Stimulated activated naive CD8-positive, alpha-beta T cell treated with anti-CD3 and anti-CD28 coated beads, Interleukin-15, Interleukin-2, amounts not matched to agents 100 ng/mL and 50 ng/mL, for 24 hours (primary cell): Measurements from ENCODE around the gene COL6A1.
"Not testable (repeated sequence)": the region's sequence is repeated elsewhere in the genome, so short reads cannot be mapped to it uniquely, and the experiment has no call there.

Experiments
- H3K27ac Mint-ChIP-seq: one replicate; pipeline ENCODE4 v1.8.0; 2021; ENCODE audit warnings: mild to moderate bottlenecking, mixed read lengths
- H3K27me3 Mint-ChIP-seq: one replicate; pipeline ENCODE4 v1.8.0; 2021; ENCODE audit warnings: mixed read lengths
- H3K36me3 Mint-ChIP-seq: one replicate; pipeline ENCODE4 v1.8.0; 2021; ENCODE audit warnings: low read depth, mixed read lengths
- H3K4me1 Mint-ChIP-seq: one replicate; pipeline ENCODE4 v1.8.0; 2021; ENCODE audit warnings: low read depth, mixed read lengths
- H3K4me3 Mint-ChIP-seq: one replicate; pipeline ENCODE4 v1.8.0; 2021; ENCODE audit warnings: mild to moderate bottlenecking, mixed read lengths
- H3K9me3 Mint-ChIP-seq: one replicate; pipeline ENCODE4 v1.8.0; 2021; ENCODE audit warnings: mixed read lengths

Gene COL6A1

GRCh38 chr21:46037331-46038325, 56.1 kb downstream of the COL6A1 start:
- Mint-ChIP-seq H3K27me3 (peaks cover 4% of the 10 kb centered on the region), H3K36me3 (no peaks in the 10 kb centered on the region), H3K27ac (no peak overlapping the region), H3K9me3 (no peaks in the 10 kb centered on the region), H3K4me3 (no peak overlapping the region), H3K4me1 (peaks cover 10% of the 10 kb centered on the region)

- no peak overlapping the region for H3K27ac Mint-ChIP-seq
- no peaks in the 10 kb centered on the region for H3K36me3 Mint-ChIP-seq
- H3K4me3 Mint-ChIP-seq: no peak overlapping the region
- H3K27me3 Mint-ChIP-seq: peaks cover 4% of the 10 kb centered on the region
- no peaks in the 10 kb centered on the region for H3K9me3 Mint-ChIP-seq
- peaks cover 10% of the 10 kb centered on the region for H3K4me1 Mint-ChIP-seq
Observed at GRCh38 chr21:46038341-46038829, 56.8 kb downstream of the COL6A1 start.

- Mint-ChIP-seq H3K27me3 (peaks cover 4% of the 10 kb centered on the region), H3K9me3 (no peaks in the 10 kb centered on the region), H3K27ac (no peak overlapping the region), H3K4me3 (no peak overlapping the region), H3K36me3 (no peaks in the 10 kb centered on the region), H3K4me1 (peaks cover 10% of the 10 kb centered on the region)
Observed at GRCh38 chr21:46038871-46039397, 57.4 kb downstream of the COL6A1 start.

DNA sequence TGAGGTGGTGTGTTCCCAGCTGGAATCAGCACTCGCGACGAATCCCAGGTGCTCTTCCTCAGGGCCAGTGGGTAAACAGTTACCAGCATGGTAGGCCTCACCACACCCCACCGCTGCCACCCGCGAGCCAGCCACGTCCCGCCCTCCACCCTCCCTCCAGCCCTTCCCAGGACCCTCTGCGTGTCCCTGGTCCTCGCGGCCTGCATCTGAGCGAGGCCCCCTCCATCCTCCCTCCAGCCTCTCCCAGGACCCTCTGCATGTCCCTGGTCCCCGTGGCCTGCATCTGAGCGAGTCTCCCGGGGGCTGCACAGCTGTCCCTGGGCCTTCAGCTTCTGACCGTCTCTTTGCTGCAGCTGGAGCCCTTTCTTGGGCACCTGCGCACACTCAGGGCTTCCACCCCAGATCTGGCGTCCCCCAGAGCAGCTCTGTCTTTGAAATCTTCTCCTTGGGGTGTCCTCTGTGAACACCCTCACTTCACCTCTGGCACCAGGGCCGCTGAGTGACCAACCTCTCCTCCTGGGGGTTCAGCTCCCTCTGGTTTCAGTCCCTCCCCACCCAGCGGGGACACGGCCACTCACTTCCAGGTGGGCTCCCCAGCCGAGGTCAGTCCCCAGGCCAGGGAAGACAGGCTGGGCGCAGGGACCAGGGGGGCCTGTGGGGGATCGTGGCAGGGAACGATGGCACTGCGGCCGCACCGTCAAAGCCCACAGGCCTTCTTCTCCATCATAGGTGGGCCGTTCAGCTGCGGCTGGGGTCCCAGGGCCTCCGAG, 58.5 kb downstream of the COL6A1 start:
- Mint-ChIP-seq H3K9me3 (no peaks in the 10 kb centered on the region), H3K36me3 (no peaks in the 10 kb centered on the region), H3K27ac (no peak overlapping the region)

GRCh38 chr21:46040707-46041106, 59.1 kb downstream of the COL6A1 start:
- no peak overlapping the region for H3K4me3 Mint-ChIP-seq
- H3K27me3 Mint-ChIP-seq: peaks cover 4% of the 10 kb centered on the region
- peaks cover 10% of the 10 kb centered on the region for H3K4me1 Mint-ChIP-seq
- H3K27ac Mint-ChIP-seq: no peak overlapping the region
- H3K9me3 Mint-ChIP-seq: no peaks in the 10 kb centered on the region
- no peaks in the 10 kb centered on the region for H3K36me3 Mint-ChIP-seq

More for the DNA sequence above, 58.5 kb downstream of the COL6A1 start:
- Mint-ChIP-seq H3K4me1 (peaks cover 10% of the 10 kb centered on the region), H3K4me3 (no peak overlapping the region), H3K27me3 (peaks cover 4% of the 10 kb centered on the region)

DNA sequence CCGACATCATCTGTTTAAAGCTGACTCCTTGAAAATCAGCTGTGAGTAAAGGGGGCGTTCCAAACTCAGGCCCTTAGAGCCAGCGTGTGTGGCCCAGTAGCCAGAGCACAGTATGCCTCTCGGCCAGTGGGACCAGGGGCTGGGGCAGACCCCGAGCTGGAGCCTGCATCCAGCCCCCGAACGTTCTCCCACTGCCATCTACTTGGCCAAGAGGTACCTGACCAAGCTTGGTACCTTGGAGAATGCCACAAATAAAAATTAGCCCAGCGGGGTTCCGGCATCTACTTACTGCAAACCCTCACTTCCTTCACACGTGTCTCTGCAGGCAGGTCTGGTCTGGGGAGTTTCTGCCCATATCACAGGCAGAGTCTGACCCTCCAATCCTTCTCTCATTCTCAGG, 59.6 kb downstream of the COL6A1 start:
- H3K27ac Mint-ChIP-seq: no peak overlapping the region
- H3K36me3 Mint-ChIP-seq: no peaks in the 10 kb centered on the region
- peaks cover 4% of the 10 kb centered on the region for H3K27me3 Mint-ChIP-seq
- H3K4me1 Mint-ChIP-seq: peaks cover 10% of the 10 kb centered on the region
- no peak overlapping the region for H3K4me3 Mint-ChIP-seq
- no peaks in the 10 kb centered on the region for H3K9me3 Mint-ChIP-seq

- Mint-ChIP-seq H3K27ac (no peak overlapping the region), H3K4me3 (no peak overlapping the region), H3K27me3 (peaks cover 4% of the 10 kb centered on the region), H3K9me3 (no peaks in the 10 kb centered on the region), H3K4me1 (peaks cover 10% of the 10 kb centered on the region), H3K36me3 (no peaks in the 10 kb centered on the region)
Observed at GRCh38 chr21:46045154-46045553, 63.6 kb downstream of the COL6A1 start.

- Mint-ChIP-seq H3K27ac (no peak overlapping the region), H3K9me3 (no peaks in the 10 kb centered on the region), H3K4me3 (no peak overlapping the region), H3K27me3 (peaks cover 4% of the 10 kb centered on the region), H3K4me1 (peaks cover 3% of the 10 kb centered on the region), H3K36me3 (no peaks in the 10 kb centered on the region)
Observed at GRCh38 chr21:46046471-46046870, 64.9 kb downstream of the COL6A1 start.

- H3K27ac Mint-ChIP-seq, H3K9me3 Mint-ChIP-seq, H3K36me3 Mint-ChIP-seq, H3K4me1 Mint-ChIP-seq, H3K4me3 Mint-ChIP-seq, H3K27me3 Mint-ChIP-seq: not testable (repeated sequence)
Observed at GRCh38 chr21:46046906-46047305, 65.3 kb downstream of the COL6A1 start.

DNA sequence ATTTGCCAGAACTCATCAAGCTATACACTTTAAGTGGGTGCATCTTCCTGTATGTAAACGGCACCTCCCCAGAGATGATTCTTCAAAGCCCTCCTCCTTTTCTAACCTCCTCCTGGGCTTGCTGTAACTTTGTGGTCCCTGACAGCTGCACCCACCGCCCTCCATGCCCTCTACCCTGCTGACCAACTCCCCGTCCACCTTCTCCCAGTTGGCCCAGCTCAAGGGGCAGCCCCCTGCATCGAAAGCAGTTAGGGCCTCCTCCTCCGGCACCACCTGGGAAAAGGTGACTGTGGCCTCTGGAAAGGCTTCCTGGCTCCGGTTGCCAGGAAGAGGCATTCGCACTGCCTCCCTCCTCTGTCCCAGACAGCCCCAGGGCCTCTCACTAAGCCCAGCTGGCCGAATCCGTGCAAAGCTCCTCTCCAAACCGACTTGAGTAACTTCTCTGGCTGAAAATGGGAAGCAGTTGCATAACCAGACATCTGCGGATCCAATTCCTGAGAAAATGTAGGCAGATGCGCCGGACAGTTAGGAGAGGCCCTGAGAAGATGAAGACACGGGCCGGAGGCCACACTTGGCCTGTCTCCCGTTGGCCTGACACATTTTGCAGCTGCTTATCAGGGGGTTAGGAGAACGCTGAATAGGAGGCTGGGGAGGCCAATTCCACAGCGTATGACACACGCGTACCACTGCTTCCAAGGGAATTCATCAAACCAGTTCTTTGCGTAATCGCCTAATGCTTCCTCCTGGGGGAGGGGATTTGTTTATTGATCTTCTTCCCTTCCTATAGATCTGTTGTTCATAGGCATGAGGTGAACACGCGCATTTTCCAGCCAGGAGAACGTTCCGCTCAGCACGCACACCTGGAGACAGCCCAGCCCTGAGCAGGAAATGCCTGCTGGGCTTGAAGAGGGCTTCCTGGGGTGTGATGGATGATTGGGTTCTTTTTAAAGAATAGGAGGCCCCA, 67.6 kb downstream of the COL6A1 start:
- Mint-ChIP-seq H3K4me3 (no peak overlapping the region), H3K27me3 (peaks cover 6% of the 10 kb centered on the region), H3K27ac (no peak overlapping the region), H3K9me3 (no peaks in the 10 kb centered on the region), H3K4me1 (peaks cover 24% of the 10 kb centered on the region), H3K36me3 (no peaks in the 10 kb centered on the region)

- Mint-ChIP-seq H3K27ac (no peak overlapping the region), H3K4me1 (peaks cover 27% of the 10 kb centered on the region), H3K36me3 (no peaks in the 10 kb centered on the region)
Observed at GRCh38 chr21:46049890-46050667, 68.5 kb downstream of the COL6A1 start.

GRCh38 chr21:46050668-46051378, 69.3 kb downstream of the COL6A1 start:
- Mint-ChIP-seq H3K9me3 (no peaks in the 10 kb centered on the region), H3K36me3 (no peaks in the 10 kb centered on the region), H3K27me3 (peaks cover 6% of the 10 kb centered on the region), H3K4me3 (no peak overlapping the region), H3K27ac (no peak overlapping the region), H3K4me1 (peaks cover 27% of the 10 kb centered on the region)

More at GRCh38 chr21:46049890-46050667, 68.5 kb downstream of the COL6A1 start:
- Mint-ChIP-seq H3K4me3 (no peak overlapping the region), H3K9me3 (no peaks in the 10 kb centered on the region), H3K27me3 (peaks cover 6% of the 10 kb centered on the region)

DNA sequence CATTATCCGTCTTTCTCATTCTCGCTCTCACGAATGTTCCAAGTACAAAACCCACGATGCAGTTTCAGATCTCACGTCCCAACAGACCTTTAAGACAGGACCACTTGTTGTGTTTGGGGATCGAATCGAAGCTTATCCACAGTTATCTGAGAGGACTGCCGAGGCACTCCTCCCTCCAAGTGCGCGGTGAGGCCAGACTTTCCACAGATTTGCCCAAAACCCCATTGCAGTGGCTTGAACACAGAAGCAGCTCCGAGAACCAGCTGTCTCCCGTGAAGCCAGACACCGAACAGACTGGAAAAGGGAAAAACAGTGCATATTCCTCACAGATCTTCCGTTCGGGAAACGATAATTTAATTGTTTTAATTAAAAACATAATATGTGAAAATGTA, 69.8 kb downstream of the COL6A1 start:
- Mint-ChIP-seq H3K27me3 (peaks cover 10% of the 10 kb centered on the region), H3K36me3 (no peaks in the 10 kb centered on the region), H3K27ac (no peak overlapping the region), H3K9me3 (no peaks in the 10 kb centered on the region), H3K4me3 (no peak overlapping the region), H3K4me1 (peaks cover 32% of the 10 kb centered on the region)
